Suprapubic skin (tissue), 4 donors: ENCODE data around the gene CRTC3. TPM values are rescaled to one million over a fixed set of nuclear protein-coding genes. Genes with fewer than 3 reads are reported as not detected.
"Not testable (repeated sequence)": the region's sequence is repeated elsewhere in the genome, so short reads cannot be mapped to it uniquely, and the experiment has no call there.

Source experiments
- DNase-seq, 2 donors: peaks; one replicate each; pipeline ENCODE4 v3.0.0-alpha.2; 2019; ENCODE audit warnings: low spot score in 2 of 2
- H3K27ac ChIP-seq: fragments of 200-600 bp; sonication (generic); one replicate; pipeline ENCODE4 v1.5.1; 2019
- H3K27me3 ChIP-seq: fragments of 200-600 bp; sonication (generic); one replicate; pipeline ENCODE4 v1.5.1; 2019
- H3K36me3 ChIP-seq: fragments of 200-600 bp; sonication (generic); one replicate; pipeline ENCODE4 v1.5.1; 2019
- H3K4me1 ChIP-seq: fragments of 200-600 bp; sonication (generic); one replicate; pipeline ENCODE4 v1.5.1; 2019
- H3K4me3 ChIP-seq: fragments of 200-600 bp; sonication (generic); one replicate; pipeline ENCODE4 v1.5.1; 2019; ENCODE audit warnings: mild to moderate bottlenecking
- H3K9me3 ChIP-seq: fragments of 200-600 bp; sonication (generic); one replicate; pipeline ENCODE4 v1.5.1; 2019
- CTCF ChIP-seq, 2 donors: fragments of 200-600 bp in 1 of 2; fragments of 450-650 bp in 1 of 2; sonication (generic) in 1 of 2; IDR thresholded peaks; one replicate each; pipeline ENCODE4 v1.5.1; 2016 to 2019; ENCODE audit warnings: antibody characterized with exemption in 2 of 2, mild to moderate bottlenecking in 1 of 2, moderate library complexity in 1 of 2
- EP300 ChIP-seq: sonication (generic); formaldehyde crosslinking; IDR thresholded peaks from one replicate; pipeline ENCODE4 v1.6.1; 2017; ENCODE audit warnings: antibody characterized with exemption
- POLR2A ChIP-seq, 2 donors: fragments of 450-650 bp; IDR thresholded peaks; one replicate each; pipeline ENCODE4 v1.6.1; 2017; ENCODE audit warnings: antibody characterized with exemption in 2 of 2, mild to moderate bottlenecking in 2 of 2, moderate library complexity in 2 of 2
- POLR2AphosphoS5 ChIP-seq, 3 donors: sonication (generic); formaldehyde crosslinking; IDR thresholded peaks; one replicate each; pipeline ENCODE4 v1.6.1; 2017; ENCODE audit warnings: antibody characterized with exemption in 3 of 3
- WGBS: methylation state at CpG from one replicate; pipeline ENCODE4 v1.1.5; 2018; 5-methylcytosine and 5-hydroxymethylcytosine counted together
- total RNA-seq, 4 donors: library from RNA; depleted of rRNA; stranded (reverse); fragments of >200 nt; gene quantifications; one replicate each; pipeline ENCODE4 v1.1.0, GENCODE V29; 2016

Gene CRTC3
- total RNA-seq, 4 donors from 2014 or later: 23.6 to 50.4 (median 33.4) TPM

GRCh38 chr15:90671216-90671615 is 141.5 kb downstream of the CRTC3 start:
- H3K4me1 ChIP-seq: no peaks in the 10 kb centered on the region
- no peak for DNase-seq
- H3K27ac ChIP-seq: no peak overlapping the region
- no peaks in the 10 kb centered on the region for H3K36me3 ChIP-seq
- WGBS: 93% methylated on average over 4 of the region's 4 CpGs
- TF ChIP-seq EP300 (no peak), POLR2A (IDR thresholded peaks at IDR 0.05) (no peak), POLR2AphosphoS5 (IDR thresholded peaks at IDR 0.05) (no peak), CTCF (IDR thresholded peaks at IDR 0.05) (no peak)
- H3K4me3 ChIP-seq: no peak overlapping the region
- no peaks in the 10 kb centered on the region for H3K9me3 ChIP-seq
- H3K27me3 ChIP-seq: no peaks in the 10 kb centered on the region

- not testable (repeated sequence) for DNase-seq, H3K4me1 ChIP-seq, H3K4me3 ChIP-seq, H3K27me3 ChIP-seq, H3K27ac ChIP-seq, H3K36me3 ChIP-seq, H3K9me3 ChIP-seq
- 92% methylated on average over 10 of the region's 10 CpGs for WGBS
Observed at GRCh38 chr15:90673357-90673756, 143.6 kb downstream of the CRTC3 start.

- Histone ChIP-seq H3K27me3 (no peaks in the 10 kb centered on the region), H3K9me3 (no peaks in the 10 kb centered on the region), H3K36me3 (no peaks in the 10 kb centered on the region), H3K27ac (no peak overlapping the region), H3K4me3 (no peak overlapping the region), H3K4me1 (peaks cover 2% of the 10 kb centered on the region)
- DNase-seq: no peak
- TF ChIP-seq POLR2AphosphoS5 (IDR thresholded peaks at IDR 0.05) (no peak), POLR2A (IDR thresholded peaks at IDR 0.05) (no peak), EP300 (no peak), CTCF (IDR thresholded peaks at IDR 0.05) (no peak)
- WGBS: 92% methylated on average over 3 of the region's 3 CpGs
Observed at GRCh38 chr15:90674476-90674875, 144.8 kb downstream of the CRTC3 start.

GRCh38 chr15:90675464-90675863 is 145.7 kb downstream of the CRTC3 start:
- Histone ChIP-seq H3K4me1 (peaks cover 11% of the 10 kb centered on the region), H3K27me3 (no peaks in the 10 kb centered on the region), H3K36me3 (no peaks in the 10 kb centered on the region), H3K9me3 (no peaks in the 10 kb centered on the region), H3K4me3 (no peak overlapping the region), H3K27ac (no peak overlapping the region)
- TF ChIP-seq EP300 (no peak), CTCF (IDR thresholded peaks at IDR 0.05) (no peak), POLR2A (IDR thresholded peaks at IDR 0.05) (no peak), POLR2AphosphoS5 (IDR thresholded peaks at IDR 0.05) (no peak)
- no peak for DNase-seq
- WGBS: 89% methylated on average over 5 of the region's 5 CpGs

- DNase-seq: no peak
- no peaks in the 10 kb centered on the region for H3K9me3 ChIP-seq
- H3K4me1 ChIP-seq: peaks cover 16% of the 10 kb centered on the region
- H3K36me3 ChIP-seq: no peaks in the 10 kb centered on the region
- TF ChIP-seq POLR2A (IDR thresholded peaks at IDR 0.05) (no peak), POLR2AphosphoS5 (IDR thresholded peaks at IDR 0.05) (no peak), CTCF (IDR thresholded peaks at IDR 0.05) (no peak), EP300 (no peak)
- H3K4me3 ChIP-seq: no peak overlapping the region
- H3K27me3 ChIP-seq: no peaks in the 10 kb centered on the region
- WGBS: 84% methylated on average over 12 of the region's 12 CpGs
- no peak overlapping the region for H3K27ac ChIP-seq
Observed at GRCh38 chr15:90677807-90678790, 148.4 kb downstream of the CRTC3 start.
